AG09319 (cell line): ENCODE measurements around the gene ZCCHC14.
A peak's percentile ranks its signal among the peaks of the same experiment; 100 is the strongest.

Experiments used
- DNase-seq: peaks from one replicate; pipeline ENCODE4 v3.0.0-alpha.2; 2010; ENCODE audit warnings: low read depth; ENCODE audit errors: extremely low read depth
- CTCF ChIP-seq: IDR thresholded peaks from 2 replicates; pipeline ENCODE4 v1.5.1; 2011; ENCODE audit warnings: low read depth, mild to moderate bottlenecking, inconsistent platforms, low read length, moderate library complexity

The ZCCHC14 gene

GRCh38 chr16:87538594-87538993 is 45.8 kb upstream of the ZCCHC14 start:
- no peak for TF ChIP-seq CTCF
- DNase-seq, result peak; percentile 40

GRCh38 chr16:87538160-87538559 is 45.3 kb upstream of the ZCCHC14 start:
- no peak for DNase-seq
- TF ChIP-seq CTCF, result no peak

GRCh38 chr16:87536795-87537142 is 43.9 kb upstream of the ZCCHC14 start:
- TF ChIP-seq CTCF, result no peak
- DNase-seq, result no peak

- no peak for TF ChIP-seq CTCF
- no peak for DNase-seq
Observed at GRCh38 chr16:87535855-87536794, 43.3 kb upstream of the ZCCHC14 start.

- DNase-seq, result no peak
- TF ChIP-seq CTCF, result no peak
Observed at GRCh38 chr16:87535457-87535854, 42.6 kb upstream of the ZCCHC14 start.

GRCh38 chr16:87534751-87535150 is 41.9 kb upstream of the ZCCHC14 start:
- DNase-seq, result no peak
- no peak for TF ChIP-seq CTCF

GRCh38 chr16:87534030-87534653 is 41.3 kb upstream of the ZCCHC14 start:
- TF ChIP-seq CTCF, result no peak
- DNase-seq, result no peak
